ENCODE results near the gene TMEM213.

Gene TMEM213

DNA sequence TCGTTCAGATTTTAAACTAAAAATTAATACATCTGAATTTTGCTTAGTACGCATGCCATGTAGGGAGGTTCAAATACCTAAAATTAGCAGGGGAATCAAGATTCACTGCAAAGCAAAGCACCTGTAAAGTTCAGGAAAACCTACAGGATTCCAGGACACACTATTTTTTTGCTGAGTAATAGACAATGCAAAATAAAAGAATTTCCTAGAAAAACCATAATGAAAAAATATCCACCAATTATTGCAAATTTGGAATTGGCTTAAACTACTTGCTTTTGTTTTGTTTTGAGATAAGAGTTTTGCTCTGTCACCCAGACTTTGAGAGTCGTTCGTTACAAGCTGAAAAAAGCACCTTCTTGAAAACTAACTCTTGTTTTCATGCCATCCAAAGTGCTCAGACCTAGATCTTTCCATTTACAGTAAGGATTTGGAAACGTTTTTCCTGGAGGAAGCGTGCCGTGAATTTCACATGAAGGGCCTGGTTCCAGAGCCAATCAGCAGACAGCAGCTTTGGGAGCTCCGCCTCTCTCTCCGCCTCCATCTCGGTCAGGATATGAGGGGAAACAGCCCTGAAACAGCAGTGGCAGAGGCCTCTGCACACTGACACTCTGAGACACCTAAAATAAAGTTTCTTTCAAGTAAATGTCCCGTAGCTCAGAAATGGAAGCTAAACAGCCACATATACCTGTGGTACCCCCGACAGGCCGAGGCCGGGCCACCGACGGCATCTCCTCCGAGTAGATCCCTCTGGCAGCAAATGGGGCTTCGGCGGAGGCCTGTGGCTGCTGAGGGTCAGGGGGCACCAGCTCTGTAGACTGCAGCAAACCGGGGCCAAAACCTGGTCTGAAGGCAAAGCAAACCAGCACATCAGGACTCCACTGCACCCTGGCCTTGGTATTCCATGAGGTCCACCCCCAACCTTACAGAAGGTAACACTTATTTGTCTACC lies 46.1 kb downstream of the TMEM213 start:
- DNase-seq = no peak

DNA sequence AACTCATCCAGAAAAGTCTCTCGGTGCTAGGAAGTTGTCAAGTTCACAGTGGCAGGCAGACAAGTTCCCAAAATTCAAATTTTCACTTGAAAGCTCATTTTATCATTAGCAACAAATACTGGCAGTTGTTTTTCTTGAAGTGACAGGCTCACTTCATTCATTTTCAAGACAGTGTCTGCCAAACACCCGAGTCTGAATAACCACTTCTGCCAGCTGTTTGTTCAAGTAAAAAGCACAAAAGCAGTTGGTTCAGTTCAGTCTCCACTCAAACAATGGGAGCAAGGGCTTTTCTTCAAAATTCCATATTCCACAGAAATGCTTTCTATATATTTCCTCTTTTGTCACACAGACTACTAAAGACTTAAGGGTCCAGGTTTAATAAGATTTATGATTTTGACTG lies 47.9 kb downstream of the TMEM213 start:
- no peak for DNase-seq

DNA sequence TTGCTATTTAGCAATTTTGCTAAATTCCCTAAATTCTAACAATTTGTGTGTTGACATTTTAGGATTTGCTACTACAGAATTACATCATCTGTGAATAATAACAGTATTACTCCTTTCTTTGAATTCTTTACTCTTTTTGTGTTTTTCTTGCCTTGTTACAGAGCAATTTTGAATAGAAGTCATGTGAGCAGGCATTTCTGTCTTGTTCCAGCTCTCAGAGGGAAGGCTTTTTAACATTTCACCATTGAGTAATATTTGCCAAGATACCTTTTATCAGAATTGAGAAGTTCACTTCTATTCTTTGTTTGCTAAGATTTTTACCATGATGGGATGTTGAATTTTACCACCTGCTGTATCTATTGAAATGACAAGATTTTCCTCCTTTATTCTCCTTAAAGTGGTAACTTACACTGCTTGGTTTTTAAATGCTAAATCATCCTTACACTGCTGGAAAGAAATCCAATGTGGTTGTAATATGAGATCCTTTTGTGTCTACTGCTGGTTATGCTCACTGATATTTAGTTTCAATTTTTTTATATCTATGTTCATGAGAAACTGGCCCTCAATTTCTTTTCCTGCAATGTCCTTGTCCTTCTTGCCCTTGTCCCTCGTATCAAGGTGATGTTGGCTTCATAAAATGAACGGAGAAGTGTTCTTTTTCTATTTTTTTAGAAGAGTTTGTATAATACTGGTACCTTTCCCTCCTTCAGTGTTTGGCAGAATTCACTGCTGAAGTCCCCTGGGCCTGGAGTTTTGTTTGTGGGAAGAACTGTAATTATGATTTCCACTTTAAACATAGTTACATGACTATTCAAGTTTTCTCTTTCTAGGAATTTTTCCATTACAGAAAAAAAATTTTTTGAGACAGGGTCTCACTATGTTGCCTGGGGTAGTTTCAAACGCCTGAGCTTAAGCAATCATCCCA lies 50.5 kb downstream of the TMEM213 start:
- DNase-seq = no peak

DNA sequence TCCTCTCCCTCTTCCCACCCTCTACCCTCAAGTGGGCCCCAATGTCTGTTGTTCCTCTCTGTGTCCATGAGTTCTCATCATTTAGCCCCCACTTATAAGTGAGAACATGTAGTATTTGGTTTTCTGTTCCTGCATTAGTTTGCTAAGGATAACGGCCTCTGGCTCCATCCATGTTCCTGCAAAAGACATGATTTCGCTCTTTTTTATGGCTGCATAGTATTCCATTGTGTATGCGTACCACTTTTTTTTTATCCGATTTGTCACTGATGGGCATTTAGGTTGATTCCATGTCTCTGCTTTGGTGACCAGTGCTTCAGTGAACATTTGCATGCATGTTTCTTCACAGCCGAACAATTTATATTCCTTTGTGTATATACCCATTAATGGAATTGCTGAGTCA lies 51.9 kb downstream of the TMEM213 start:
- no peak for DNase-seq

DNA sequence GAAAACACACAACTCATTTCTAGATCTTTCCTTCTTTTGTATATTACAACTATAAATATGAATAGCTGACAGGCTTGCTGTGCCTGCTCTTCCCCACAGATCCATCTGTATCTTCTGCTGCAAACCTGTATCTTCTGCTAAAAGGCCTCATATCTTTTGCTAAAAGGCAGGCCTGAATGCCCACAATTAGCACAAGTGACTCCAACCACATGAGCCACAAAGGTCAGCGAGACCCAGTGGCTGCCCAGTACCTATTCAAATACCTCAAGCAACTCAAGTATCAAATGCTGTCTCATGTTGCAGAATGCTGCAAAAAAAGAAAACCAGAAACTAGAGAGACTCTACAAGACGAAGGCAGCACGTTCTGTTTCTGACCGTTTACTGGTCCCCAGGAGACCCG lies 54.7 kb downstream of the TMEM213 start:
- DNase-seq = no peak

DNA sequence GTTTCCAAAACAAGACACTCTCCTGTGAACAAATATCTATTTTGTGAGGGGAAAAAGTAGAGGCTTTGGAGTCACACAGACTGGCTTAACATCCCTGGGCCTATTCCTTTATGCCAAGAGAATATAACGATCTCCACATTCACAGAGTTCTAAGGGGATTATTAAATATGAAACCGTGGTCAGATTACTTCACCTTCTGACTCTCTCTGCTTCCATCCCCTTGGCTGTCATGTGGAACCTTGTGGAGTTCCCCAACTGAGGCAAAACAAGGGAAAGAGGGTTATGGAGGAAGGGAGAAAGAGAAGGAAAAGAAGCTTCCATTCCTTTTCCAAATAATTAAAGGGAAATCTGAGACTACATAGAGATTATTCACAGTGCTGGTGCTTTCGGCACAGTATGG lies 55.7 kb downstream of the TMEM213 start:
- no peak for DNase-seq

DNA sequence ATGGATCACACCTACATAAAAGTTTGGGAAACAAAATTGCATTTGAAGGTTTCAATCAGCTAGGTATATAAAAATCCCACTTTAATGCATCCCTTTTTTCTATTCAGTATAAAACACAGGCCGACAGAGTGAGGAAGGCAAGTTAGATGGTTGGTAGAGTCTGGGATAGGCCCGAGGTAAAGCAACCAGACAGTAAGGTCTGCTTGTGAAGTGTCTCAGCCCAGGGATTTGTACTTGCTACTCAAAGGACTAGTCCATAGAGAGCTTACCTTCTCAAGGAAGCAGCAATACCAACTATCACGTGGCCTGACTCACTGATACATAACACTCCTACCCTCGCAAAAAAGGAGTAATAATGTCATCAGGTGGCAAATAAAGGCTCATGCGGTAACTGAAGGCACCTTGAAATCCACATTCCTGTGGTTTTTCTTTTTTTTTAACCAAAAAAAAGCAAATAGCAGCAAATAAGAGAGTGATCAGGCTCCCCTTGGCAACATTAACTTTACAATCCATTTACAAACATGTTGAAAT lies 56.4 kb downstream of the TMEM213 start:
- DNase-seq = no peak

DNA sequence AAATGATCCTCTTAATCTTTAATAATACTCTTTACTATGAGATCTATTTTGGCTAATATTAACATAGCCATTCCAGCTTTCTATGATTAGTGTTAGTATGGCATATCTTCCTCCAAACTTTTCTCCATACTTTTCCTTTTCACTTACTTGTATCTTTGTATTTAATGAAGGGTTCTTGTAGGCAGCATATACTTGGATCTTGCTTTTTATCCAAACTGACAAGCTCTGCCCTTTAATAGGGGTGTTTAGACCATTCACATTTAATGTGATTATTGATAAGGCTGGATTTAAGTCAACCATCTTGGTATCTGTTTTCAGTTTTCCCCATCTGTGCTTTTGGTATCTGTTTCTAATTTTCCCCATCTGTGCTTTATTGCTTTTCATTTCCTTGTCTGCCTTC lies 59.9 kb downstream of the TMEM213 start:
- no peak for DNase-seq

DNA sequence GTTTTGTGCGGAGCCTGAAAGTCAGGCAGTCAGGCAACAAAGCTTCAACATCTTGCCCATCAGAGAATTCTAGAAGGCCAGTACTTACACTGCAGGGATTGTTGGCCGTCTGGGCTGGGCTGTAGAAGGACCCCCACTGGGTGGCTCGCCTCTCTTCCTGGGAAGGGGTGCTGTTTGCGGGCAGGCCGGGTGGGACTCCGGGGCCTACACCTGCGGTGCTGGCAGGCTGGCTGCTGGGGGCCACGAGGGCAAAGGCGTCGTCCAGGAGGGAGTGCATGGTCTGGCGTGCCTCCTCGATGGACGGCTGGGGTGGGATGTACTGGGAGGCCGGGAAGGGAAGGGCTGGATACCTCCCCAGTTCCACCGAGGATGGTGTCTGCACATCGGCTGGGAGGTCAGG lies 63.3 kb downstream of the TMEM213 start:
- DNase-seq = no peak

DNA sequence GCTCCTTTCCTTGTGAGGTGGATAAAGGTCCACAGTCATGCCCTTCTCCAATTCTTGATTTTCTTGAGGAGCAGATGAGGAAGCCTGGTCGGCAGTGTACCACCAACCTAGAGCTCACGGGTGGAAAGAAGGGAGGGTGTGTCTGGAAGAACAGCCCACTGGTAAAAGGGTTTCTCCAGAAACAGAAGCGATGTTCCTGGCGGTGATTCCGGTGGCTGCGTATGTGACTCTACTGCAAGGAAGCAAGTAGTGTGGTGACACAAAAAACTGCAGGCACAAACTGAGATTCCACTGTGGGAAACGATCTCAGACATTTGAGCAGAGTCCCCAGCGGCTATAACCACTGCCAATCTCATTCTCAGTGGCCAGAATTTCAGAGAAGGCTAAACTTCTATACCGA lies 66.1 kb downstream of the TMEM213 start:
- no peak for DNase-seq

DNA sequence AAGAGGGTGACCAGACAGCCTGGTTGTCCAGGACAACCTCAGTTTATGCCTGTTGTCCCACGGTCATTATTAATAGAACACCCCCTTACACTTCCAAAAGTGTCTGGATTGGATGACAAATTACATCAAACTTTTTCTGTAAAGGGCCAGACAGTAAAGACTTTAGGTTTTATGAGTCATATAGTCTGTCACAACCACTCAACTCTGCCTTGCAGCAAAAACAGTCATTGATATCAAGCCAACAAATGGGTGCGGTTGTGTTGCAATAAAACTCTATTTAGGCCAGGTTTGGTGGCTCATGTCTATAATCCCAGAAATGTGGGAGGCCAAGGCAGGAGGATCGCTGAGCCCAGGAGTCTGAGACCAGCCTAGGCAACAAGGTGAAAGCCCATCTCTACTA lies 66.9 kb downstream of the TMEM213 start:
- no peak for DNase-seq

DNA sequence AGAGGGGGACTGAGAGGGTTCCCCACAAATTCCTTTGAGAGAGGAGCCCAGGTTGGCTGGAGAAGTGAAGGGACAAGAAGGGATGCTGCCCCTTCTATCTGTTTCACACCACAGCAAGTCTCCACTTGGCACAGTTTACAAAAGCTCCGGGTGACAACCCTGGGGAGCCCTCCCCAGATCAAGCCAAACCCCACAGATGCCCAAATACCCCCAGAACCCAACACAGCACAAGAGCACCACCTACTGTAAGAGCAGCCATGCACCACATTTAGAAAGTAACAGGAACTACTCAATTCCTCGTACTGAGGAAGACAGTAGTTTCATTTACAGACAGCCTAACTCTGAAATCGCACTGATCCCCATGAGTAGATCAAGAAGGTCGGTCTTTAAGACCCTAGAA lies 68.0 kb downstream of the TMEM213 start:
- DNase-seq = peak in 5 of 6 experiments; percentile 22 to 54 (median 39)

DNA sequence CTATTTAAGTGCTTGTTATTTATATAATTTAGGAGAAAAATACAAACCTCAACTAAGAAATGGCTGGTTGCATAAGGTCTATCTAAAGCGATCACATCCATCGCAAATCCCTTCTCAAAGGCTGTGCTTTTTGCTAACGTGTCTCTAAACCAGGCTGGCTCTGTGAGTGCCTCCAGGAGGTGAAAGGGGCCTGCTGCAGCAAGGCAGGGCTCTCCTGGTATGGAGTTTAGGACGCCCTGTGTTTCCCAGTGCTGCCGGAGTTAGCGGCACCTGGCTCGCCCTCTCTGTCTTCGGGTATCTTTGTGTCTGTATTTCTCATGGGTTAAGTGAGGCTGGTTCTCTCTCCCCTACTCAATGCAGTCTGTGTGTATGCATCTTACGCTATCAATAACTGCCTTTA lies 68.6 kb downstream of the TMEM213 start:
- DNase-seq = no peak

DNA sequence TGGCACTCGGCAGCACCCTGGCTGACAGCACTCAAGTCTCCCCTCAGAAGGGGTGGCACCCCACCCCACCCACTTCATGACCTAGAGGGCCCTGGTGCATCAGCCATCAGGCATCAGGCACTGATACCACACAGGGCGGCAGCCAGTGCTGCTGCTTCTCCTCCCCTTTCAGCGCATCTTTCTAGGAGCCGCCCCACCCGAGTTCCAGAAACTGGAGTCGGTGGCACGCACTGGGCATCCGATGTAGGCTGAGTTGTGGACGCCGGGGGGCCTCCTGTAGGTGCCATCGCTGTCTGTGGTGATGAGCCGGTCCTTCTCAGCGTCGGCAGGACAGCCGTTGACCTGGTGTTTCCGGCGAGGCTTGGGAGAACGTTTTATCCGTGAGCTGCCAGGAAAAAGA lies 70.0 kb downstream of the TMEM213 start:
- no peak for DNase-seq

DNA sequence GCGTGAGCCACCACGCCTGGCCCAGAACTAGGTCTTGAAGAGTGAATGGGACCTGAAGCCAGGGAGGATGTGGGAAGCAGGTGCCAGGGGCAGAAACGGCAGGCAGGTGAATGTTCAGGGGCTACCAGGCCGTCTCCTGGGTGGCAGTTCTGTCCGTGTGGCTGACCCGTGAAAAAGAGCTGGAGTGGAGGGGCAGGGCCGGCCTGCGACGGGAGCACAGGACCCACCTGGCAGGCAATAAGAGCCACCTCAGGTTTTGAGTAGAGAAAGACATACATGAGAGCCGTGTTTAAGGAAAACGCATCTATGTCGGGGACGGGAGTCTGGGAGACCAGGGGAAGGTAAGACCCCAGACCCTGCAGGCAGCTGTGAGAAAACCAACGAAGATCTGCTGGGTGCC lies 70.9 kb downstream of the TMEM213 start:
- no peak for DNase-seq

DNA sequence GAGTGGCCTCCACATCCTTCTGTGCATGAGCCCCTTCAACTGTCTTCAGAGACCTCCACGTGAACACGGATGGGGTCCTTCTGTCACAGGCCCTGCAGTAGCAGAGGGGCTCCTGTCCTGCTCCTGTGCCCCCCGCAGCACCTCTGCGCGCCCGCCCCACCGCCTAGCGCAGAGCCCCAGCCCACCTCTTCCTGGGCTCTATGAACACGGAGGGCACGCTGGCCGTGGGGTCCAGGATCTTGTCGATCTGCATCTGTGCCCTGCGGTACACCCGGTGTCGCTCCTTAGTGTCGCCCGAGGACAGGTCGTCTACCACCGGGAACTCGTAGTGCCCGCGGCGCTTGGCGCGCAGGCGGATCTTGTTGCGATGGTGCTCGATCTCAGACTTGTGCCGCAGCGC lies 71.6 kb downstream of the TMEM213 start:
- DNase-seq = no peak

DNA sequence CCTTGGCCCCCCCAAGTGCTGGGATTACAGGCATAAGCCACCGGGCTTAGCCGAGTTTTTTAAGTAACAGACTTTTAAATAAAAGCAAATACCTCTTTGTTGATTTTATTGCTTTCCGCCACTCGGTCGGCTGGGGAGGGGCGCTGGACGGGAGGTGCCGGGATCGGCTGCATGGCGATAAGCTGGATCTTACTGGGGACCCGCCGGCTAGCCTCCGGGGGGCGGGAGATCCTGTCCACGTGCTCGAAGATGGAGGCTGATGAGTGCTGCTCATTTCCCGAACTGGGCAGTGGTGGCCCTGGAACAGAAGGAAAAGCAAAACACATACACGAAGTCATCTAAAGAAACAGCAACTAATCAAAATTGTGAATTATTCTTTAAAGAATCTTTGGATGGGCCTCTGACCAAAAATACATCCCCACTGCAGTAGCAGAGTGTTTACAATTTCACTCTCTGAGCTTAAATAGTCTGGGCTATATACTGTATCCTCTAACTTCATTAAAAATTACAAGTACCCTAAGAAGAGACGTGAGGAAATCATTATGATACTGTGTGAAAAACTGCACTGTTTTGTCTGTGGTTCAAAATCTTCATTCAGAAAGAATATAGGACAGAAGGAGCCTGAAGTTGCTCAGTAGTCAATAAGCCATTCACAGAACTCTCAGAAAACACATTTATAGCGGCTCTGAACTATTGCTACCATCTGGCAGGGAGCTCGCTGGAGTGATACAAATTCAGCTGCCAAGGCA lies 73.4 kb downstream of the TMEM213 start:
- DNase-seq = no peak

DNA sequence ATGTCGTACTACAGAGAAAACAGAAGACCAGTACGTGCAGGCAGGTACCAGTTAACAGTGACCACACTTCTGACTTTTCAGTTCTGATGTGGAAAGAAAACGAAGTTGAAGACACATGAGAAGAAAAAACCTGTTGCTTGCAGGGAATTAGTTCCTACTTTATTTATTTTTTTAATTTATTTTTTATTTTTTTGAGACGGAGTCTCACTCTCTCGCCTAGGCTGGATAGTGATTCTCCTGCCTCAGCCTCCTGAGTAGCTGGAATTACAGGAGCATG lies 74.0 kb downstream of the TMEM213 start:
- no peak for DNase-seq

DNA sequence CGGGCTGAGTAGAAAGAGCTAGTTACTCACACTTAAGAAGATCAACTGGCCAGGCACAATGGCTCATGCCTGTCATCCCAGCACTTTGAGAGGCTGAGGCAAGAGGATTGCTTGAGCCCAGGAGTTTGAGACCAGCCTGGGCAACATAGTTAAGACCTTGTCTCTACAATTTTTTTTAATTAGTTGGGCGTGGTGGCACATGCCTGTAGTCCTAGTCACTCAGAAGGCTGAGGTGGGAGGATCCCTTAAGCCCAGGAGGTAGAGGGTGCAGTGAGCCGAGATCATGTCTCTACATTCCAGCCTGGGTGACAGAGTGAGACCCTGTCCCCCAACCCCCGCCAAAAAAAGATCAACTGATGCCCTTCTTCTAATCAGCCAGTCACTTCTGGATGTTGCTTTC lies 74.8 kb downstream of the TMEM213 start:
- DNase-seq = no peak

DNA sequence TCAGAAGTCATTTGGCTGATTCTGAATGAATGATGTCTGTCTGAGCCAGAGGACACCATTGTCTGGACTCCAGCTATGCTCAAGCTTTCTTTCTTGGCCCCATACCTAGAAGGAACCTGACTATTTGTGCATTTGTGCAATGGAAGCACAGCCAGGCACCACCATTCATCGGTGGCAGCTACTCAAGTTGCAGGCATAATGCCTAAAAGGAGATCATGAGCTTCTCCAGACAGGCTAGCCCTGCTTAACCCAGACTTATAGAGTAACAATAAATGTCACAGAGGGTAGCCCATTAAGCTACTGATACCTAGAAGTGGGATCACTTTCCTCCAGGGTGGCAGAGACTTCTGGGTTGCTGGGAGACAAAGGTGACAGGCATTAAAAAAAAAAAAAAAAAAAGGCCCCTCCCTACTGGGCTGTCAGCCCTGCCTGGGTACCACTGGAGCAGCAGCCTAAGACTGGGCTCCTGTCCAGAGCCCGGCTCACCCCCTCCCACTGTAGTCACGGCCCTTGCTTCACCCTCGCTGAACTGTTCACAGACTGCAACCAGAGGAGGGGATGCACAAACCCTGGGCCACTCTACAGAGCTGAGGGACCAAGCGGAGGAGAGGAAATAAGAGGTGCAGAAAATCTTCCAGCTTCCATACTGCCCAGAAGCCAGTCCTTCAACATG lies 75.6 kb downstream of the TMEM213 start:
- no peak for DNase-seq

DNA sequence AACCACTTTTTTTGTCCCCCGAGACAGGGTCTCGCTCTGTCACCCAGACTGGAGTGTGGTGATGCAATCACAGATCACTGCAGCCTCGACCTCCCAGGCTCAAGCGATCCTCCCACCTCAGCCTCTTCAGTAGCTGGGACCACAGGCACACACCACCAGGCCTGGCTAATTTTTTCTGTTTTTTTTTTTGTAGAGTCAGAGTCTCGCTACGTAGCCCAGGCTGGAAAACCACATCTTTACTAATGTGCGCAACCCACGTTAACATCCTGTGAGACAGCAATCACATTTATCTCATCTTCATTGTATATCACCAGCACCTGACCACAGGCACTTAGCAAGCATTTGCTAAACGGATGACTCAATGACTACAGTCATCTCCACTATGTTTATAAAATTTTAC lies 78.0 kb downstream of the TMEM213 start:
- DNase-seq = peak in 5 of 6 experiments; percentile 3 to 67 (median 67)

DNA sequence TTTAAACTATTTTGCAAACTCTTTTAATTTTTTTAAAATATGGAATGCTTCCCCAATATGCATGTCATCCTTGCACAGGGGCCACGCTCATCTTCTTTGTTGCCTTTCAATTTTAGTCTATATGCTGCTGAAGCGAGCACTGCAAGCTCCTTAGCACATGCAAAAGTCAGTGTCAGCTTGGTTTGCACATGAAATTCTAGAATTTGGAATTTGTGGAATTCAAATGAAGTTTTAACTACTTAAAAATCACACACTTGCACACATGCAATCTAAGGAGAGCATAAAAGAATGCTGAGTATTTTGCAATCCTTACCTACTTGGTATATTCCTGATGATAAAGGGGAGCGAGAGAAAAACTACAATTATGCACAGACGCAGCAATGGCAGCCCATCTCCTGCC lies 78.5 kb downstream of the TMEM213 start:
- no peak for DNase-seq

DNA sequence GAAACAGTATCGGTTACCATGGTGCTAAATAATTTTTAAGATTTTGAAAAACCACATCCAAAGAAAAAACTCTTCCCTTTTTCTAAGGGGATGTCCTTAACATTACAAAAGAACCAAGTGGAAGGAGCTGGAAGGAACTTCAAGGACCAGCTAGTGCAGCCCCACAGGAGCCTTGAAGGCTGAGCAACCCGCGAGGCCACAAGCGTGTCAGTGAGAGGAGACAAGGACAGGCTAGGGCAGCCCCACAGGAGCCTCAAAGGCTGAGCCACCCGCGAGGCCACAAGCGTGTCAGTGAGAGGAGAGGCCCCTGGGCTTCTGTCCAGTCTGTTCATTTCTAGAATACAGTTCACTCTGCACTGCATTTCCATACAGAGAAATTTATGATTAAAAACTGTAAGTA lies 80.3 kb downstream of the TMEM213 start:
- no peak for DNase-seq
